NCI-H1694 treated with DMSO at 0.1 percent for 48 hours (cell line): ENCODE measurements around the gene ATG4A.
A peak's percentile ranks its signal among the peaks of the same experiment; 100 is the strongest.

Source experiments
- DNase-seq: peaks from one replicate; lab custom pipeline; 2025; lab: John Stamatoyannopoulos, UW

The ATG4A gene

DNA sequence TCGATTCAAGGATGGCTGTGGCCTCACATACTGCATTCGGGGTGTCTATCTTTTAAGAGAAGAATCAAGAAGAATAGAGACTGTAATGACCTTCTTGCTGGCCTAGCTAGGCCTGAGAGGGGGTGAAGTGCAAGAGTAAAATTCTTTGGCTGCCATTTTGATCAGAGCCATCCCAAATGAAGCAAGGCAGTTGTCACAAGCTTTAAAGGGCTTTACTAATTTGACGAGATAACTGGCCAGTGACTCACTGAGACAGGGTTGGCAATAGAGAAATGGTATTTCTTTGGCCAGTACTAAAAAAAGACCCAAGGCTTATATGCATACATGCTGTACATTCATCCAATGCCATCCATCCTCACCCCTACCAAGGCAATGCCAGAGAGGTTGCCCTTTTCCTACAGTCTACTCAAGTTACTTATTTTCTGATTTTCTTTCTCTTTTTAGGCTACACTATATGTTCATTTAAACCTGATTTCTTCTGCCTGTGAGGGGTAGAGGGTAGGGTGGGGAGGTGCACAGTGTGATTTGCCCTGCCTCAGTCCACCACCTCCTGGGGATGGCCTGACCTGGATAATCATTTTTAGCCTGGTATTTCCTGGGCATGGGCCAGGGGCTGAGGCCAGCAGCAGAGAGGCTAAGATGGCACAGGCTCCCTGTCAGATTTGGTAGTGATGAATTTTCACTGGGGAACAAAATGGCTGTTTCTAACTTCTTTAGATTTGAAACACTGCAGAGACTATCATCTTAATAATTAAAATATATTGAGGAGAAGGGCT lies 32.2 kb downstream of the ATG4A start:
- no peak for DNase-seq

DNA sequence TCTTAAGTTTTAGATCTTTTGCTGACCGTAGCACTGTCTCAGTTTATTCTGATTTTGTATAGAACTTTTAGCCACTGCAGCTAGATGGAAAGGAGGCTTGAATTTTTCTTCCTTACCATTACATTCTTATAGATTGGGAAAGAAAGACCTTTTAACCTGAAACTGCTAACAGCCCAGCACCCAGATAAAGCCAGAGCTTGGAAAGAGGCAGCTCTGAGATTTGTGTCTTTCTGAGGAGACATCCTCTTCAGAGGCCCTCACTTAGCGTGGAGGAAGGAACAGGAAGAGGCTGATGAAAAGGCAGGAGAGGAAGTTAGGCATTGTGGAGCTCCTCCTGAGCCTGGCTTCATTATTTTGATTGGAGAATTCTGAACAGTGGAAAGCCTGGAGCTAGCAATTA lies 35.1 kb downstream of the ATG4A start:
- DNase-seq = no peak

DNA sequence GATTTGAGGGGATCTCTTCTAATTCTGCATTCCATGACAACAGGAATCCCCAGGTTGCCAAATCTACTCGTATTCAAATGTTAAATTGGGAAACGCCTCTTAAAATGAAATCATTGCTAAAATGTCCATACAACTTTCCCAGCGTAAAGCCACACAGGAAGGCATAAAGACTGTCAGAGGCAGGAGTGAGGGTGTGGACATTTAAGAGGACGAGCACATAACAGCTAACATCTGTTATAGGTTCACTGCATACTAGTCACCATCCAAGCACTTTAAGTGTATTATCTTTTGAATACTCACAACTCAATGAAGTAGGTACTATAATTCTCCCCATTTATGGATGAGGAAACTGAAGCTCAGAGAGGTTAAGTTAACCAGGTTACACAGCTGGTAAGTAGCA lies 35.6 kb downstream of the ATG4A start:
- no peak for DNase-seq

DNA sequence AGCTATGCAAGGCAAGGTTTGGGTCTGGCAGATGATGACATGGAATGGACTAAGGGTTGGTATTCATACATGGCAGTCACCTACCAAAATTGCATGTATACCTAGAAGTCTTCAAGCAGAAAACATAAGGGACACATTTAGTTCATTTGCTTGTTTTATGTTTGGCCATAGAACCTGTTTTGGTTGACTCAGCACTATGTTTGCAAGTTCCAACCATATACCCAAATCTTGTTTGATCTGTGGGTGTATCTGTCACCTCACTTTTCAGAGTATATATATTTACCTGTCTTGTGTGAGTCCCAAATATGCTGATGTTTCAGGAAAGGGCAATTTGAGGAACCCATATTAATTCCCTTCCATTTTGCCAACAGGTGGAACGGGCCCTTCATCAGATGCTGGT lies 39.3 kb downstream of the ATG4A start:
- DNase-seq = no peak

DNA sequence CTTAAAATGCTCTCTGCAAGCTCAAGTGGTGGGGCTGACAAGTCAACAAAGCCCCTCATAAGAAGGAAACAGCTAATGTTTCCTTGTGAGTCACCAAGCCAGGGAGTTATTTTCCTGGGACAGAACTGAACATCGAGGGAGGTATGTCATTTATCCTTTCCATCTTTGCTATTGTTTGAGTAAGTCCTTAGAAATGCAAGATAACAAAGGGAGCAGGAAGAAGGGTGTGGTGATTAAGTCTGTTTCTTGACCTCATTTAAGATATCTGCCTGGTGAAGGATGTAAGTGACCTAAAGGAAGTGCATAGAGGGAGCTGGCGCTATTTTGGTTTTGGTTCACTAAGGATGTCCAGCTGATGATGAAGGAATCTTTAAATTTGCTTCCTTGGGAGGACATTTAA lies 39.9 kb downstream of the ATG4A start:
- no peak for DNase-seq

DNA sequence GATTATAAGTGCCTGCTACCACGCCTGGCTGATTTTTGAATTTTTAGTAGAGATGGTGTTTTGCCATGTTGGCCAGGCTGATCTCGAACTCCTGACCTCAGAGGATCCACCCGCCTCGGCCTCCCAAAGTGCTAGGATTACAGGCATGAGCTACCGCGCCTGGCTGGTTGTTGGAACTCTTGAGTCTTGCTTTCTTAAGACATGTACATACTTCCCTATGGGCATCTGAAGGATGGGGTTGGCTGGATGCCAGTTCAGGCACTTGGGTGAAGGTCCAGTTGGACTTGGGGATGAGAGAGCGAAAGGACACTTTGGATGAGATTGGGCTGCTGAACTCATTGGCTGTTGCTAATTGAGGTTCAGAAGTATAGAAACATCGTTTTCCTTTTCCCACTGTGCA lies 40.5 kb downstream of the ATG4A start:
- DNase-seq = no peak

DNA sequence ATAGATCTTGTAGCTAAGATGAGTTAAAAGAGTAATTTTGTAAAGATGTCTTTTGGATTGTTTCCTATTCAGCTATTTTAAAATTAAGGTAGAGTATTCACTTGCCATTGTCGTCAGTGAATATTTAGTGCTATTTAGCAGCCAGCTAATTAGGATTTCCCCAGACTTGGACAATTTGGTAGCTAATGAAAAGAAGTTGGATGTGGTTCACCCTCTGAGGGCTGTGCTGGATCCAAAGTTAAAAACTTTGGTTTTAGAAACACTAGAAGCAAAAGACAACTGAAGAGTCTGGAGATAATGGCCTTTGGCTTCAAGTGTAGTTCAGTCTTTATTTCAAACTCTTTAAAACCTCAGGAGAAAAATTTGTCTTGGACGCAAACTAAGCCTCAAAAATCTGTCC lies 41.3 kb downstream of the ATG4A start:
- DNase-seq = no peak

DNA sequence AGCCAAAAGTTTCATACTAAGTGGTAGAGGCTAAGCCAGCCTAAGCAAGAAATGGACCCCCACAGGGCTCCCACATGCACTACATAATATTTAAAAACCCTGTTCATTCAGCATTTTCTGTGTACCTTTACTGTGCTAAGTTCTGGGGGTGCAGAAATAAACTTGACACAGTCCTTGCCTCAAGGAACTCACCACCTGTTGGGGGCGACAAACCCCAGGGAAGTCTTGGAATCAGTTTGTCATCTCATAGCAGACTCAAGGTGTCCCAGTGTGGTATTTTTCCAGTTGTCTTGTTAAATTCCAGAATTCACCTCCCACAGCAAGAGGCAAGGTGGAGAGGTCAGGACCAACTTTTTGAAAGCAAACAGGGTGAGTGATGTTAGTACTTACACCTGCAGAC lies 43.1 kb downstream of the ATG4A start:
- DNase-seq = no peak

DNA sequence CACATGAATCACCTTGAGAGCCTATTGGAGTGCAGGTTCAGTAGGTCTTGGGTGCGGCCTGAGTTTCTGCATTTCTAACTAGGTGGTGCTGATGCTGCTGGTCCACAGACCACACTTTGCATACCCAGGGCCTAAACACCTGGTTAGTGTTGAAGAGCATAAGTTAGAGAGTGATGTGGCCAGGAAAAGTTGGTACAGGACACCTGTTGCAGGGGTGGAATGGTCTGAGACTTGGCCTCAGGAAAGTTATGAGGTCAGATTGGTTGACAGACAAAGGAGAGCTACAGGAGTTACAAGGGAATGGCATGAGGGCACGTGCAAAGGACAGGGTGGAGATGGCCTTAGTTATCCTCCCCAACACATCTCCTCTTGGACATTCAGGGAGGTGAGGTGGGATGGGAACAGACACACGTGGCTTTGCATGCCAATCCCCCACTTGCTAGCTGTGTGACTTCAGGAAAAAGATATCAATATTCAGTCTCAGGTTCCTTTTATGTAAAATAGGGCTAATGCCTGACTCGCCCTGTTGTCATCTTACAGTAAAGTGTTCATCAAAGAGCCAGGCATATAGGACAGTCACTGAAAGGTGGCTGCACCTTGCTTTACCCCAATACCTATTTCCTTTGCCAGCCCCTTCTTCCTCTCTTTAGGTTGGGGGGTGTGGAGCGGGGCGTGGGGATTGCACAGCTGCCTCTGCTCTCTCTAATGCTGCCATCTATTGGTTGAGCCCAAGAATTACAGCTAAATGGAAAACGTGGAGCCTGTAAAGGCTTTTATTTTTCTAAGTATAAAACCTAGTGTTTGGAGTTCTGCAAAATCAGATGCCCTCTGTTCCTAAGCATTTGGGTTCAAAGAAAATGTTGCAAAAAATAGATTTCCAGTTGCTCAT lies 47.5 kb downstream of the ATG4A start:
- peak; percentile 1 for DNase-seq

DNA sequence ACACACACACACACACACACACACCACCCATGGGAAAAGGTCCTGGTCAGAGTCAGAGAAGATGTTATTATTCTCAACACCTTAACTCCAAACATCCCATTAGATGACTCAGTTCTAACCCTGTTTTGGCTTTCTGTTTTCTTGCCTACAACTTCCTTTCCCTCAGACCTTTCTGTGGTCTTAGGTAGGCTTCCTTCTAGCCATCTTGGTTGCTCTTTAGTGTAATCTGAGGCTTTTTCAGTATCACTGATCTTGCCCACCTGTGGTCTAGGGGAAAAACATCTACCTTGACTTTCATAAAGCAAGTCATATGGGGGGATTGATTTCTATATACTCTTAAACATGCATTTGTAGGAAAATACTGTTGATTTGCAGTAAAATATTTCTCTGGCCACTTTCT lies 56.9 kb downstream of the ATG4A start:
- no peak for DNase-seq

DNA sequence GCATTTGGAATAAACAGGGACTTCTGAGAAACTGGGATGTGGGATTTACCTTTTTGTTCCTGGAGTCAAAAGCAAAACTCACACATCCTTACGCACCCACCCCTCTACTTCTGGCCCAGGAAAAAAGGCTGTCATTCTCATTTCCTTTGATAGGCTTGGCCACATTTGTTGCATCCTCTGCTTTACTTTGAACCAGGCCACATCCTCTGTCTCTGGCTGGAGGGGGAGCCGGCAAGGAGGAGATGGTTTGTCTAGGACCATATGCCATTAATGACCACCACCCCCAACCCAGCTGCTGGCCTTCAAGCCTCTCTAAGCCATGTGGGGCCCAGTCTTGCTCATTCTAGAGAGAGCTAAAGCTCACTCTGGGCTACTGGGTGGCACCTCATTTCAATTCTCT lies 64.5 kb downstream of the ATG4A start:
- no peak for DNase-seq

DNA sequence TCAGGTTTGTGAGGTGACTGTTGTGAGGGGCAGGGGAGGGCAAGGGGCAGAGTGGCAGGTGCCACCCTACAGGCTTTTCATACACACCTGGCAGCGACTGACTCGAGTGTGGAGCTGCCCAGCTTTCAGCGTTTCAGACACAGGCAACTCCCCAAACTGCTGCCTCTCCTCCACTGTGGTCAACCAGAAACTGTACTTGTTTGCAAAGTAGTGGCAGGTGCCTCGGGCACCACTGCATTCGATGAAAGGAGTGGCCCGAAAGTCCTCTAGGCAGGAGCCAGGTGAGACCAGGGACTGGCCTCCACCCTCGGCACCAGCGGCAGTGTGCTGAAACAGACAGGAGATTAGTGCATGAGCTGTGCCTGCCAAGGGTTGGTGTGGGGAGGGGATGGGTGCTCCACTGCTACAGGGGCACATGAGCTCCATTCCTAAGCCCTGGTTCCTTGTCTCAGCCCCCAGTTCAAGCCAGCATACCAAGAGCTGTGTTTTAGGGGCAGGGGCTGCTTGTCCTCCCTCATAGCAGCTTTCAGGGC lies 65.4 kb downstream of the ATG4A start:
- no peak for DNase-seq

DNA sequence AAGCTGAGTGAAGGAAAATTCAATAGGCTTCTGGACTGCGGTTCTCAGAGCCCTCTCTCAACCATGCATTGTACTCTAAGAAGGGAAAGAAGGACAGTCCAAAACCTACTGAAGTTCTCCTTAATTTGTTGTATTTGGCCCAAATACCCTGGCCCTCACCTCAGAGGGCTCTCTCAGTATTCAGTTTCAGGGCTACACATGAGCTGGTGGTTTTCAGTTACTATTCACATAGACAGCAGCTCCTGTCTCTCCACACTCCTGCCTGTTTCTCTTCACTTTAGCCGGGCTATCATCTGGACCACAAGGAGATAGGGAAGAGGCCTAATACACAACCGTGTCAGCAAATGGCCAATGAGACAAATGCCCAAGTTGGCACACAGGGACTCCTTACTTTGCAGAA lies 66.0 kb downstream of the ATG4A start:
- no peak for DNase-seq

DNA sequence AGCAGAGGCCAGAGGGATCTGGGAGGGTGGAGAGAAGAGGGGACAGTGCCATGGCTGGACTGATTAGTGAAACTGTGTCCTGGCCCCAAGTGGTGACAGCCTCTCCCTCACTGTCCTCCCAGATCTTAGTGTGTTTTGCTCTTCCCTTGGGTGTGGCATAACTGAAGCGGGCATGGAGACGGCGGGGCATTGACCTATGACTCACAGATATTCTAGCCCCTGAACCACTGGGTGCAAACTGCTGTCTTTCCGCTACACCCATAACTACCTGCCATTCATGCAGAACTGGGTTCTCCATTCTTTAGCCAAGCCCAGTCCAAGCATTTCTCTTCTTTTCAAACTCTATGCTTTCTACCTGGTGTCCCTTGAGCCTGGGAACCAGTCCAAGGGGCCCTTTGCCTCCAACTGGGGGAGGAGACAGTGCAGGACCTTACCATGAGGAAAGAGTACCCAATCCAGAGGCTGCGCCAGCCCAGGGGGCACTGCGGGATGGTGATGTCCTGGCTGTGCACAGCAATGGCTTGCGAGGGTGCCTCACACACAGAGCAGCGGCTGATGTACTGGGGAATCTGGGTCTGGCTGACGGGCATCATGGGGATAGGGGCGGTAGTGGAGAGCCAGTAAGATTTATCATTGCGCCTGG lies 67.6 kb downstream of the ATG4A start:
- DNase-seq = no peak

DNA sequence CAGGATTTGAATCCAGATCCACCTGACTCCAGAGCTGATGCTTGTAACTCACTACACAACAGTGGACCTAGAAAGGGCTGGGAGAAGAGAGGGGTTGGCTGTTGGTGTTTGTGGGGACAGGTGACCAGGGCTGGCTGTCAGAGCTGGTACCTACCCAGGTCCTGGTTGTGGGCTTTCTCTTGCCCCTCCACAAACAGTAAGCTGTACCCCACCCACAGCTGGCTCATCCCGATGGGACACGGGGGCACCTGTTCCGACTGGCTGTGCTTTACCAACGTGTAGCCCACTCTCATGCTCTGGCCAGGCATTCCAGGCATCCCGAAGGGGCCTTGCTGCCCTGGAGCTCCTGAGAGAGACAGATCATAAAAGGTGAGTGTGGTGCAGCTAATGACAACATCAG lies 68.7 kb downstream of the ATG4A start:
- no peak for DNase-seq

DNA sequence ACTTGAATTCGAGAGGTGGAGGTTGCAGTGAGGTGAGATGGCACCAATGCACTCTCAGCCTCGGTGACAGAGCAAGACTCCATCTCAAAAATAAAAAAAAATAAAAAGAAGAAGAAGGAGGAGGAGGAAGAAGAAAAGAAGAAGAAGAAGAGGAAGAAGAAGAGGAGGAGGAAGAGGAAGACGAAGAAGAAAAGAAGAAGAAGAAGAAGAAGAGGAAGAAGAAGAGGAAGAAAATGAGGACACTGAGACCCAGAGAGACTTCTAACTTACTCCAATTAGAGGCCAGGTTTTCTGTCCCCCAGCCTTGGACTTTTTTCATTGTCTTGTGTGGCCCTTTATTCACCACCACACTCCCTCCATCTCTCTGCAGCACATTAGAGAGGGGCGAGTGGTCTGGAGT lies 70.7 kb downstream of the ATG4A start:
- no peak for DNase-seq

DNA sequence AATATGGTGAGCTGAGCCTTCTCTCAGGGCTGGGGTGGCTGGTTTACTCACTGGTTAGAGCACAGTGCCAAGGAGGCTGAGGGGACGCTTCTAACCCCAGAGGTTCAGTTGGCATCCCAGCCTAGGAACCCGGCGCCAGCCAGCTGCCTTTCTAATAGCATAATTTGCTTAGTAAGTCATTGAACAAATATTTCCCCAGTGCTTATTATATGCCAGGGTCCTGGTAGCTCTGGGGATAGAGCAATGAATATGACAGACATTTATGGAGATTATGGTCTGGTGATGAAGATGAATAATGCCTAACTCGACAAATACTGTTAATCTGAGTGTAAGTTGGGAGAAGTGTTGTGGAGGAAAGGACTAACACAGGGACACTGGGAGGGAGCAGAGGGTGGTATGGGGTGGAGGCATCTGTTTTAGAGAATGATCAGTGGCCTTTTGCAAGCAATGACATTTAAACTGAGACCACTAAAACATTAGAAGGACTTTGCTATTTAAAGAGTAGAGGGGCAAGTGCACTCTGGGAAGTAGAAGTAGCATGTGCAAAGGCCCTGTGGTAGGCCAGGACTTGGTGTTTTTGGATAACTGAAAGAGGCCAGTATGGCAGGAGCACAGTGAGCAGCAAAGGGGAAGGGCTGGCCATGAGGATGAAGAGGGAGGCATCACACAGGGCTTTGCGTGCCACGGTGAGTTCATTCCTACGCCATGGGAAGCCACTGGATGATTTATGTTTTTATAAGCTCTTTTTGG lies 71.9 kb downstream of the ATG4A start:
- no peak for DNase-seq

DNA sequence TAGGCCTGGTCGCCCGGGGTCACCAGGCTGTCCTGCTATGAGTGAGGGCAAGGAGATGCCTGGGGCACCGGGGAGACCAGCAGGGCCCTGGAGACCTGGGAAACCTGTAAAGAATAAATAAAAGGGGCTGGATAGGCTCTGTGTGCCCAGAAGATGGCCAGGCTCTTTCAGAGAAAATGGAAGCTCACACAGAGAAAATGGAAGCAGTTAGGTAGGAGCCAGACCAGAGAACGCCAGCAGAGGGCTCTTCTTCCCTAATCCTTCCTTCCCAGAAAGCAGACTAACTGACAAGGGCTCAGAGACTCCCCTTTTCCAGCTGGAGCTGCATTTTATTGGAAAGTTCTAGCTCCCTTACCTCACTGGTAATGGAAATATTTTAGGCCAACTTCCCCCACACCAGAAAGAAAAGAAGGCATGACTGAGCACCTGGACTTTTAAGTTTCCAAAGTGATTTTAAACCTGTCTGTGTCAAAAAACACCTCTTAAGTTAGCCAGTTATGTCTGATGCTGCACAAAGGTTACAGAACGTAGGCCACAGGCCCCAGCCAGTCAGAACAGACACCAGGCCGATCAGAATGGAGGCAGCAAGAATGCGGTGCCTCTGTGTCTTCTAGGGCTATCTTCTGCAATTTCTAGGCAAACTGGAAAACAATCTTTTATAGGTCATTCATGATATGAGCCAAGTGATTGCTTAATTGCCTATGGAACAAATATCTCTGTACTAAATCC lies 74.0 kb downstream of the ATG4A start:
- peak; percentile 3 for DNase-seq

DNA sequence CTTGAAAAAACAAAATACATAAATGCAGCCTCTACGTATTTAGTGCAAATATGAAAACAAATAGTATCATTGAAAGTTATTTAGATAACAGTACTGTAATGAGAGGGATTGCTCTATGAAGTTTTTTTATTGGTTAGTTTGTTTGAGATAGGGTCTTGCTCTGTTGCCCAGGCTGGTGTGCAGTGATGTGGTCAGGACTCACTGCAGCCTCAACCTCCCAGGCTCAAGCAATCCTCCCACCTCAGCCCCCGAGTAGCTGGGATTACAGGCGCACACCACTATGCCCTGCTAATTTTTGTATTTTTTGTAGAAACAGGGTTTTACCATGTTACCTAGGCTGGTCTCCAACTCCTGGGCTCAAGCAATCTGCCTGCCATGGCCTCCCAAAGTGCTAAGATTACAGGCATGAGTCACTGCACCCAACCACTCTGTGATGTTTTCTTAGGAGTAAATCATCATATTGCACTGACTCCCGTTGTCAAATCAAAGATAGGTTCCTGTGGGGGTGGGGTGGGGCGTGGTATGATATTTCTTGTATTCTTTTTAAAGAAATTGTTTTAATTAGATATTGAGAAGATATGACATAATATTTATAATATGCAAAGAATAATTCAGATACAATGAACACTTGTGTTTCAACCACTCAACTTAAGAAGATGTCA lies 75.8 kb downstream of the ATG4A start:
- DNase-seq = no peak

DNA sequence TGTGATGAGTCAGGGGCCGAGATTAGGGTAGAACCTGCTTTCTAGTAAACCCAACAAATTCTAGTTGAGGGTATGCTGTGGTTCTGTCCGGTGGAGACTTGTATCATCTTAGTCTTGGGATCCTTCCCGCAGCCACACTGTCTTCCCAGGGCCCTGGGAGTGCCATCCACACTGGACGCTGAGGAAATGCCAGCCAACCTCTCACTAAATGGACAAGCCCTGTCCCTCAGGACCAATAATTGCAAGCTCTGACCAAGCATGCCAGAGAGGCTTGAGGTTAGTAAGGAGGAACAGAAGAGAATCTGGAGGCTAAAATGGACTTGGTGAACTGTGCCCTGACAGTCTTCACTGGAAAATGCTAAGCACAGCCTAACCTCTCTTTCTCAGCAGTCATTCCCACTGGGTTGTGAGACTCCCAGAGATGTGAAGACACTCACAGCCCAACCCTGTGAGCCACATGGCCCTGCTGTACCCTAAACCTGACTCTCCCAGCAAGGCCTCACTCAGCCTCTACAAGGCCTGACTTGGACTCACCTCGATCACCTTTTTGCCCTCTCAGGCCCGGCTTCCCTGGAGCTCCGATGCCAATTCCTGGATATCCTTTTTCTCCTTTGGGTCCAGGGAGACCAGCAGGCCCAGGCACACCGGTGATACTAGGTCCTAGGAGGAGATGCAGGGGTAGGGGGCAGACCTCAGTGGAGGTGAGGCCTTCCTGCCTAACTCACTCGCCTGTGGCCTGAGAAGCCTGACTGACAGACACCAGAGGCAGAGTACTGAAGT lies 77.6 kb downstream of the ATG4A start:
- DNase-seq = no peak
